HEK293 (cell line): ENCODE results near the gene TIGD7.

Source experiments
- BCL11A ChIP-seq: fragments of 450-650 bp; formaldehyde crosslinking; IDR thresholded peaks from 2 replicates; pipeline ENCODE4 v1.5.1; 2016; ENCODE audit warnings: low read depth, missing biosample characterization, missing genetic modification characterization
- CTCF ChIP-seq: fragments of 450-650 bp; formaldehyde crosslinking; IDR thresholded peaks from 2 replicates; pipeline ENCODE4 v1.5.1; 2016; ENCODE audit warnings: missing biosample characterization, missing genetic modification characterization
- EGR2 ChIP-seq: fragments of 450-650 bp; formaldehyde crosslinking; IDR thresholded peaks from 2 replicates; pipeline ENCODE4 v1.5.1; 2016; ENCODE audit warnings: low read depth, missing biosample characterization, missing genetic modification characterization
- GLI4 ChIP-seq: fragments of 450-650 bp; formaldehyde crosslinking; IDR thresholded peaks from 2 replicates; pipeline ENCODE4 v1.5.1; 2016; ENCODE audit warnings: missing biosample characterization, missing genetic modification characterization
- HIC1 ChIP-seq: fragments of 450-650 bp; formaldehyde crosslinking; IDR thresholded peaks from 2 replicates; pipeline ENCODE4 v1.5.1; 2016; ENCODE audit warnings: missing biosample characterization, missing genetic modification characterization
- HOXA7 ChIP-seq: sonication (generic); formaldehyde crosslinking; IDR thresholded peaks from 2 replicates; pipeline ENCODE4 v1.8.1; 2022; ENCODE audit warnings: missing genetic modification reagents, borderline replicate concordance
- INSM2 ChIP-seq: fragments of 450-650 bp; formaldehyde crosslinking; IDR thresholded peaks from 2 replicates; pipeline ENCODE4 v1.5.1; 2016; ENCODE audit warnings: missing biosample characterization, missing genetic modification characterization
- KLF7 ChIP-seq: fragments of 450-650 bp; formaldehyde crosslinking; IDR thresholded peaks from 2 replicates; pipeline ENCODE4 v1.5.1; 2016; ENCODE audit warnings: missing biosample characterization, missing genetic modification characterization, borderline replicate concordance
- PRDM2 ChIP-seq: fragments of 450-650 bp; formaldehyde crosslinking; IDR thresholded peaks from 2 replicates; pipeline ENCODE4 v1.5.1; 2016; ENCODE audit warnings: missing biosample characterization, missing genetic modification characterization, borderline replicate concordance
- SCRT1 ChIP-seq: fragments of 450-650 bp; formaldehyde crosslinking; IDR thresholded peaks from 2 replicates; pipeline ENCODE4 v1.5.1; 2016; ENCODE audit warnings: missing biosample characterization, missing genetic modification characterization, borderline replicate concordance
- TRIM28 ChIP-seq: IDR thresholded peaks from 2 replicates; pipeline ENCODE4 v1.6.1; 2011; ENCODE audit warnings: low read length, control low read depth, borderline replicate concordance
- ZBTB11 ChIP-seq: fragments of 450-650 bp; formaldehyde crosslinking; conservative IDR thresholded peaks from 2 replicates; pipeline ENCODE4 v1.5.1; 2016; ENCODE audit warnings: low read depth, missing biosample characterization, missing genetic modification characterization
- ZFP37 ChIP-seq: fragments of 450-650 bp; formaldehyde crosslinking; IDR thresholded peaks from 2 replicates; pipeline ENCODE4 v1.5.1; 2016; ENCODE audit warnings: missing biosample characterization, missing genetic modification characterization
- ZNF155 ChIP-seq: fragments of 450-650 bp; formaldehyde crosslinking; IDR thresholded peaks from 2 replicates; pipeline ENCODE4 v1.5.1; 2016; ENCODE audit warnings: missing biosample characterization, missing genetic modification characterization
- ZNF175 ChIP-seq: fragments of 450-650 bp; formaldehyde crosslinking; IDR thresholded peaks from 2 replicates; pipeline ENCODE4 v1.5.1; 2016; ENCODE audit warnings: missing biosample characterization, missing genetic modification characterization
- ZNF211 ChIP-seq: fragments of 450-650 bp; formaldehyde crosslinking; IDR thresholded peaks from 2 replicates; pipeline ENCODE4 v1.5.1; 2016; ENCODE audit warnings: low read depth, missing biosample characterization, missing genetic modification characterization
- ZNF214 ChIP-seq: fragments of 450-650 bp; formaldehyde crosslinking; IDR thresholded peaks from 2 replicates; pipeline ENCODE4 v1.5.1; 2017; ENCODE audit warnings: missing biosample characterization, mild to moderate bottlenecking, missing genetic modification characterization, borderline replicate concordance
- ZNF292 ChIP-seq: fragments of 450-650 bp; formaldehyde crosslinking; IDR thresholded peaks from 2 replicates; pipeline ENCODE4 v1.5.1; 2016; ENCODE audit warnings: low read depth, missing biosample characterization, missing genetic modification characterization, borderline replicate concordance
- ZNF423 ChIP-seq: fragments of 450-650 bp; formaldehyde crosslinking; IDR thresholded peaks from 2 replicates; pipeline ENCODE4 v1.5.1; 2016; ENCODE audit warnings: missing biosample characterization, missing genetic modification characterization
- ZNF510 ChIP-seq: fragments of 450-650 bp; formaldehyde crosslinking; IDR thresholded peaks from 2 replicates; pipeline ENCODE4 v1.5.1; 2018; ENCODE audit warnings: mild to moderate bottlenecking, missing genetic modification characterization, missing biosample characterization; ENCODE audit not compliant: insufficient replicate concordance
- ZNF529 ChIP-seq: fragments of 450-650 bp; formaldehyde crosslinking; IDR thresholded peaks from 2 replicates; pipeline ENCODE4 v1.5.1; 2017; ENCODE audit warnings: missing genetic modification characterization, missing biosample characterization; ENCODE audit not compliant: insufficient replicate concordance
- ZNF544 ChIP-seq: fragments of 450-650 bp; formaldehyde crosslinking; IDR thresholded peaks from 2 replicates; pipeline ENCODE4 v1.5.0; 2017; ENCODE audit warnings: missing biosample characterization, missing genetic modification characterization
- ZNF596 ChIP-seq: fragments of 450-650 bp; IDR thresholded peaks from 2 replicates; pipeline ENCODE4 v1.5.0; 2018; ENCODE audit warnings: missing biosample characterization, mild to moderate bottlenecking, missing genetic modification characterization, moderate library complexity
- ZNF677 ChIP-seq: fragments of 450-650 bp; IDR thresholded peaks from 2 replicates; pipeline ENCODE4 v1.5.0; 2018; ENCODE audit warnings: missing biosample characterization, mild to moderate bottlenecking, missing genetic modification characterization, moderate library complexity
- ZNF792 ChIP-seq: fragments of 450-650 bp; formaldehyde crosslinking; IDR thresholded peaks from 2 replicates; pipeline ENCODE4 v1.5.1; 2016; ENCODE audit warnings: missing biosample characterization, missing genetic modification characterization
- ZNF843 ChIP-seq: fragments of 450-650 bp; formaldehyde crosslinking; IDR thresholded peaks from 2 replicates; pipeline ENCODE4 v1.5.1; 2016; ENCODE audit warnings: missing biosample characterization, missing genetic modification characterization

Gene TIGD7

GRCh38 chr16:3328104-3328503 is 22.9 kb upstream of the TIGD7 start (continued):
- TF ChIP-seq PRDM2, result no peak
- no peak for TF ChIP-seq HIC1 (tag by site-specific recombination)
- no peak for TF ChIP-seq BCL11A (tag by site-specific recombination)
- TF ChIP-seq ZNF510, result no peak
- TF ChIP-seq INSM2 (tag by site-specific recombination), result no peak
- no peak for TF ChIP-seq ZNF211 (tag by site-specific recombination)
- TF ChIP-seq ZNF529, result no peak
- peak; percentile 27; the same call in 1 of the 2 replicates for TF ChIP-seq KLF7
- TF ChIP-seq ZNF677, result no peak
- TF ChIP-seq ZNF792 (tag by site-specific recombination), result no peak
- TF ChIP-seq GLI4 (tag by site-specific recombination), result no peak
- TF ChIP-seq ZNF292 (tag by site-specific recombination), result no peak
- TF ChIP-seq TRIM28, result no peak
- no peak for TF ChIP-seq ZBTB11 (tag by site-specific recombination)
- 0 out of 2 replicates have a peak, but pooled peaks have one; percentile 33 for TF ChIP-seq SCRT1 (tag by site-specific recombination)
- no peak for TF ChIP-seq ZFP37 (tag by site-specific recombination)
- TF ChIP-seq ZNF175 (tag by site-specific recombination), result no peak
- TF ChIP-seq HOXA7, result no peak
- no peak for TF ChIP-seq ZNF544 (tag by site-specific recombination)
- TF ChIP-seq ZNF843 (tag by site-specific recombination), result peak; percentile 94
- TF ChIP-seq ZNF155 (tag by site-specific recombination), result no peak
- no peak for TF ChIP-seq ZNF596 (tag by site-specific recombination)
- TF ChIP-seq ZNF214, result no peak
- TF ChIP-seq EGR2 (tag by site-specific recombination), result no peak
- TF ChIP-seq ZNF423 (tag by site-specific recombination), result no peak
- no peak for TF ChIP-seq CTCF (tag by site-specific recombination)
